Measurements from ENCODE around the gene LSP1. TPM values are rescaled to one million over a fixed set of nuclear protein-coding genes. Genes with fewer than 3 reads are reported as not detected.
A peak's percentile ranks its signal among the peaks of the same experiment; 100 is the strongest.

Gene LSP1
- total and polyA plus RNA-seq, 2 of the 8 experiments (the other 6 are each of a cell fraction or from before 2014, with no cell fraction given): 0.03 TPM; not detected in 1

GRCh38 chr11:1887451-1888346 is 34.8 kb downstream of the LSP1 start:
- DNase-seq (ENCODE audit: low read depth in 1 of 2, low spot score in 2 of 2) (no peak), FAIRE-seq (no peak)
- Histone ChIP-seq H2BK5ac (ENCODE audit: low read depth, low read length) (no peak overlapping the region), H3K4ac (replicated peaks; ENCODE audit: insufficient read length, low read depth, low read length) (no peak overlapping the region), H3K79me1 (ENCODE audit: low read depth, low read length) (no peaks in the 10 kb centered on the region), H3K9me3 (ENCODE audit: insufficient read depth in 2 of 2, low read depth in 1 of 2, low read length in 1 of 2) (no peaks in the 10 kb centered on the region), H2AK5ac (ENCODE audit: low read depth, low read length) (no peak overlapping the region), H3K4me3 (ENCODE audit: extremely low read depth in 1 of 4, insufficient read depth in 2 of 4, low read depth in 3 of 4, low read length in 4 of 4) (no peak overlapping the region), H2BK12ac (ENCODE audit: low read depth, low read length) (no peak overlapping the region), H3K14ac (ENCODE audit: insufficient read length) (no peak overlapping the region), H2BK120ac (replicated peaks; ENCODE audit: low read depth, low read length) (no peak overlapping the region), H2BK20ac (ENCODE audit: low read length) (no peak overlapping the region), H3K23me2 (ENCODE audit: low read depth, low read length) (peaks cover 19% of the 10 kb centered on the region; the same call in 1 of the 2 replicates), H3K56ac (replicated peaks; ENCODE audit: insufficient read length, low read depth, low read length) (no peak overlapping the region), H4K5ac (ENCODE audit: insufficient read length, low read depth, low read length) (no peak overlapping the region), H3K4me2 (ENCODE audit: insufficient read depth in 1 of 2, low read depth in 2 of 2, low read length in 2 of 2) (no peak overlapping the region), H4K20me1 (replicated peaks in 1 of 2; ENCODE audit: control insufficient read depth in 1 of 2, insufficient read depth in 2 of 2, low read length in 2 of 2) (peaks cover 0 to 1% of the 10 kb centered on the region in 2 experiments), H3K9ac (replicated peaks in 1 of 4; ENCODE audit: extremely low read depth in 1 of 4, low read depth in 3 of 4, low read length in 3 of 4) (no peak overlapping the region), H3K23ac (ENCODE audit: insufficient read length) (no peak overlapping the region), H3K4me1 (replicated peaks in 1 of 4; ENCODE audit: control insufficient read depth in 3 of 4, insufficient read depth in 4 of 4, low read length in 3 of 4) (peaks cover 0 to 2% (median under 1%) of the 10 kb centered on the region in 4 experiments; a peak in 3 of 7 replicates), H2AFZ (ENCODE audit: low read length) (no peak overlapping the region), H4K8ac (ENCODE audit: extremely low read depth, insufficient read depth, low read length) (no peak overlapping the region), H3K27me3 (replicated peaks in 1 of 4; ENCODE audit: control insufficient read depth in 3 of 4, extremely low read depth in 1 of 4, insufficient read depth in 3 of 4, low read length in 3 of 4) (no peaks in the 10 kb centered on the region; a peak in 1 of 7 replicates), H3K27ac (ENCODE audit: low read depth, low read length) (no peak overlapping the region), H3K79me2 (ENCODE audit: control insufficient read depth in 1 of 2, insufficient read depth in 2 of 2, low read length in 2 of 2) (no peaks in the 10 kb centered on the region), H2BK15ac (ENCODE audit: low read length) (no peak overlapping the region), H3K18ac (ENCODE audit: extremely low read depth, low read length) (no peak overlapping the region), H3K36me3 (ENCODE audit: control insufficient read depth in 2 of 4, insufficient read depth in 4 of 4, low read length in 3 of 4) (no peaks in the 10 kb centered on the region), H4K91ac (replicated peaks; ENCODE audit: insufficient read length, low read length) (peak overlapping the region; percentile 27)
- 87% methylated on average over 11 of the region's 11 CpGs; no CpG with 5 or more reads in 1 of the 2 experiments for WGBS, 2 experiments (ENCODE audit: extremely low coverage in 1 of 2, insufficient coverage in 1 of 2, insufficient read length in 1 of 2, insufficient replicate concordance in 2 of 2, low coverage in 1 of 2, low lambda C conversion rate in 2 of 2, missing lambda C conversion rate in 1 of 2)
- ChIA-PET POLR2A (ENCODE audit: partially characterized antibody) (interaction anchor here (0.6 kb wide), 1 partner anchor 1073 kb away, joined by 3 read pairs; no protein-coding TSS in a partner anchor), CTCF (ENCODE audit: partially characterized antibody) (interaction anchor here (0.7 to 4.0 kb wide), 11 partner anchors 9 to 268 kb away, joined by 3 to 39 read pairs (median 6); no protein-coding TSS in a partner anchor)
- TF ChIP-seq FOSL1 (IDR thresholded peaks at IDR 0.05; ENCODE audit: insufficient read depth, low read depth, low read length) (no peak), GTF2F1 (IDR thresholded peaks at IDR 0.05; ENCODE audit: borderline replicate concordance, low read depth, low read length) (no peak), EP300 (IDR thresholded peaks at IDR 0.05; ENCODE audit: borderline replicate concordance in 1 of 2, low read depth in 2 of 2, low read length in 2 of 2) (no peak), CEBPB (IDR thresholded peaks at IDR 0.05; ENCODE audit: low read depth, low read length) (no peak), KDM4A (IDR thresholded peaks at IDR 0.05; ENCODE audit: low read depth, low read length, severe bottlenecking) (no peak), POLR2AphosphoS5 (IDR thresholded peaks at IDR 0.05; ENCODE audit: low read depth, low read length) (no peak), ZNF274 (IDR thresholded peaks at IDR 0.05; ENCODE audit: borderline replicate concordance, extremely low read depth, low read length) (no peak), CREB1 (IDR thresholded peaks at IDR 0.05) (no peak), HDAC6 (IDR thresholded peaks at IDR 0.05; ENCODE audit: low read depth, low read length) (no peak), POU5F1 (IDR thresholded peaks at IDR 0.05; ENCODE audit: low read depth, low read length) (no peak), ATF3 (IDR thresholded peaks at IDR 0.05; ENCODE audit: insufficient read depth, low read depth, low read length) (no peak)

Data from H1 (cell line).